Stimulated activated CD4-positive, alpha-beta T cell treated with anti-CD3 and anti-CD28 coated beads, TNF-alpha, amount 100 ng/mL, for 1 hour (primary cell): ENCODE data around the gene PAF1.

Experiments used
- DNase-seq, 3 donors: peaks; one replicate each; pipeline ENCODE4 v3.0.0-alpha.2; 2020; ENCODE audit warnings: low read depth in 3 of 3, low spot score in 1 of 3

Gene PAF1

GRCh38 chr19:39406656-39407409 is 15.9 kb upstream of the PAF1 start, which contains the start of gene ZFP36:
ZFP36 (plus strand) TSS chr19:39406847; CDS start chr19:39406905, 58 bp downstream.
- DNase-seq = peak; percentile 83 to 93 (median 87)

- DNase-seq = peak; percentile 75 to 90 (median 86)
Measured at GRCh38 chr19:39405958-39406655, 15.2 kb upstream of the PAF1 start.

GRCh38 chr19:39405261-39405957 is 14.5 kb upstream of the PAF1 start:
- DNase-seq = no peak

- DNase-seq = peak; percentile 91 to 96 (median 95)
Measured at GRCh38 chr19:39403331-39404312, 12.7 kb upstream of the PAF1 start.

GRCh38 chr19:39402346-39403300 is 11.7 kb upstream of the PAF1 start:
- DNase-seq = peak; percentile 76 to 80 (median 79)

GRCh38 chr19:39401549-39402345 is 10.8 kb upstream of the PAF1 start:
- peak in 1 of 3 donors; percentile 71 for DNase-seq

GRCh38 chr19:39401070-39401548 is 10.2 kb upstream of the PAF1 start:
- DNase-seq = no peak

- no peak for DNase-seq
Measured at GRCh38 chr19:39400061-39400460, 9.2 kb upstream of the PAF1 start.

GRCh38 chr19:39399668-39400050 is 8.8 kb upstream of the PAF1 start:
- no peak for DNase-seq

GRCh38 chr19:39398297-39398864 is 7.5 kb upstream of the PAF1 start:
- no peak for DNase-seq

GRCh38 chr19:39397360-39398296 is 6.7 kb upstream of the PAF1 start:
- DNase-seq = peak; percentile 87 to 96 (median 93)

- no peak for DNase-seq
Measured at GRCh38 chr19:39390451-39390750, 505 bp downstream of the PAF1 start.

GRCh38 chr19:39389631-39390414 is 1.1 kb downstream of the PAF1 start:
- DNase-seq = no peak

GRCh38 chr19:39388657-39389056 is 2.2 kb downstream of the PAF1 start:
- no peak for DNase-seq

GRCh38 chr19:39386557-39386956 is 4.3 kb downstream of the PAF1 start:
- no peak for DNase-seq

- no peak for DNase-seq
Measured at GRCh38 chr19:39385629-39386411, 5.1 kb downstream of the PAF1 start.
